MV-4-11 (cell line): ENCODE data around the gene MDH1.
"Not testable (repeated sequence)": the region's sequence is repeated elsewhere in the genome, so short reads cannot be mapped to it uniquely, and the experiment has no call there.

ENCODE experiments used
- DNase-seq: peaks from one replicate; lab custom pipeline; 2025; lab: John Stamatoyannopoulos, UW

MDH1 gene

DNA sequence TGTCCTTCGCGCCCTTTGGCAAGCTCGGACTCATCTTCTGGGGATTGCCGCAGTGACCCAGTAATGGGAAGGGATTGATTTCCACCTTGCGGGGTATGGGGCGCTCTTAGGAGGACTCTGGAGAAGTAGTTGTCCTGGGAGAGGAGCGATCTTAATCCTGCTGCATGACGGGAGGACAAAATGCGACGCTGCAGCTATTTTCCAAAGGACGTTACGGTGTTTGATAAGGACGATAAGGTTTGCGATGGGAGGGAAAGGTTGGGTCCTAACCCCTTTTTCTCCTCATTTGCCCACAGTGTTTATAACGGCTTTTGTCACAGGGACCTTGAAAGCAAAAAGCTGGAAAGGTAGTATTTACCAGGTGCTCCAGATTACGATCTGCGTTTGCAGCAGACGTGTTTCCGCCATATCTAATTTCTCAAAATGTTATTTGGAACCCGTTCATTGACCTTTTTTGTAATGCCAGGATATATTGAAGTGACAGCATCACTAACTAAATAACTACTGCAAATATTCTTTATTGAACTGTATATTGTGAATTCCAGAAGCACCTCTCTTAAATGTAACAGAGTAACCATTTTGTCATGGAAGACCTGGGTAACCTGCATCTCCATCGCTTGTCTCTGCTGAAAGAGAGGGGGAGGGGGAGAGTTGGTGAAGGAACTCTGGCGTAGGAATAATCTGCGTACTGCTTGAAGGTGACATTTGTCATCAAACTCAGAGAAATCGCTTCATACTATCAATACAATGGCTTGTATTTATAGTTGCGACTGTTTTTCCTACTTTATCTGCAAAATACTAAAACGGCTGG, 590 bp downstream of the MDH1 start:
- no peak for DNase-seq

DNA sequence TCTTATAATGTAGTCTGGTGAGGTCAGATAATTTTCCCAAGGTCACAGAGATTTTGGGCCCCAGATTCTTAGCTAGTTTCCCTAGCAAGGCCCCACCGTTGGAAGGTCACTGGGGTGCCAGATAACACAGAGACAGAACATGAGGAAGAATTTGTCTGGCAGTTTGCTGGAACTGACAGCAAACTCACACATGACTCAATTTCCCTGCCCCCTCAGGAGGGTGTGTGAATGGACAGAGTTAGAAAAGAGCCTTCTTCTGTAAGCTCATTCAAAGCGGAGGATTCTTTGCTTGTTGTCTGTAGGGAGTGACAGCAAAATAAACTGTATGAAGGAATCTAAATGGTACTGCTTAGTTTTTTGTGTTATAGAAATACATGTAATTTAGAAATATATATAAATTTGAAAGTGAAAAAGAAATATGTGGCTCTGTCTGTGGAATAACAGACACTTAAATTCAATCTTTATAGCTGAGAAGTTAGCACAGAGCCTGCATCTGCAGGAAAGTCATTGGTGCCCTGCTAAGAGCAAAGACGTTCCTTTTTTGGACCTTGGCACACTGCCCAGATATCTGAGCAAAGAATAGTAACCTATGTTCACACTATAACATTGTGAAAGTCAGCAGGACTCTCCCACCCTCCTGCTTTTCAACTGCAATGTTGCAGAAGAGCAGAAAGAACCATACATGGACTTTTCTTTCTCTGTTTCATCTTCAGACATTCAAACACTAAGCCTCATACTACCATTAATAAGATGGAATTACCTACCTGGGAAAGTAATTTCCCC, 2.1 kb downstream of the MDH1 start:
- DNase-seq = peak; percentile 88

DNA sequence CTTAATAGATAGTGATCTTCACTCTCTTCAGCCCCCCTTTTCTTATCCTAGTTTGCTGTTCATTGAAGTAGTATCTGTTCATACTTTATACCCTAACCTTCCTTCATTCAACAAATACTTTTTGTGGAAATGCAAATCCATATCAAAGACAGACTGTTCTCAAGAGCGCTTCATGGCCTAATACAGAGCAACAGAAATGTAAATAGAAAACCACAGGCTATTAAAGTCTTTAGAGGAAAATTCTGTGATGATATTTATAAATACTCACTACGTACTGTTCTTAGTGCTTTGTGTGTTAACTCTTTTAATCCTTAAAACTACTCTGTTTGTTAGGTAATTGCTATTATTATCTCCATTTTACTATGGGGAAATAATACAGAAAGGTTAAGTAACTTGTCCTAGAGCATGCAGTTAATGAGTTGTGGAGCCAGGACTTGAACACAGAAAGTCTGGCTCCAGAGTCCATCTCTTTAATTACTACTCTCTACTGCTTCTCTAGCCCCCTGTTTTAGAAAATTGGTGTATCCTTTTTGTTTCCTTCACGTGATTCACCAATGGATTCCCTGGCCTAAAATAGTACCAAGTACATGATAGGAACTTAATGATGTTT, 2.9 kb downstream of the MDH1 start:
- peak; percentile 3 for DNase-seq

DNA sequence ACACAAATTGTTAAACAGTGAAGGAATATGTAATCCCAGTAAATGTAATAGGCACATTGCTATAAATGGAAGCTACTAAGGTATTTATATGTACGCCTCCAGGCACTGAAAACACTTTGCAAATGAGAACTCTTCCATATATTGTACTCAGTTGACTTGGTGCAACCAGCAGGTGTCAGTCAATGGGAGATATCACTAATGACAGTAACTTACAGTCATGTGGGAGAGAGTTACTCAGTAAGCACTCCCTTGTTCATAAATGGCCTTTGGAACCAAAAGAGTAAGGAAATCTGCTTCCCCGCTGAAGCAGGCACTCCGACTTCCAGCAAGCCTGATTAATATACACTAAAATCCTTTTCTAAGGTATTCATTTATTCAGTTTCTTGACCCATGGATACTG, 5.9 kb downstream of the MDH1 start:
- no peak for DNase-seq

DNA sequence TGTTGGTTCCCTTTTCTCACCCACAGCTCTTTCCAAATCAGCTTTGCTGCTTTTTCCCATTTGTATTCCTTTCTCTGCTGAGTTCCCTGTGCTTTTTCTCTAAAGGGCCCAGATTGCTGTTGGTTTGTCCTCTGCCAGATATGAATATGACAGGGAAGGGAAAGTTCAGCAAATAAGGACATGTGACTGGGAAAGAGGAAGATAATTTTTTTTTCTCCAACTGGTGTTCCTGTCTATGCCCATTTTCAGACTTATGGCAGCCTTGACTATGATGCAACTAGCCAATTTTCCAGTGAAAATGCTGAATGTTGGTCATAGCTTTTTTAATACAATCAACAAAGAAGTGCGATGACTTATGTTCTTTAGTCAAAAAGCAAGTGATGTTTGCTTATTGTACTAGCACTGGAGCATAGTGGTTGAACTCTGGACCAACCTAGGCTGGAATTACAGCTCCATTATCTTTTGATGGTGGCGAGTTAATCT, 7.7 kb downstream of the MDH1 start:
- DNase-seq = peak; percentile 49

DNA sequence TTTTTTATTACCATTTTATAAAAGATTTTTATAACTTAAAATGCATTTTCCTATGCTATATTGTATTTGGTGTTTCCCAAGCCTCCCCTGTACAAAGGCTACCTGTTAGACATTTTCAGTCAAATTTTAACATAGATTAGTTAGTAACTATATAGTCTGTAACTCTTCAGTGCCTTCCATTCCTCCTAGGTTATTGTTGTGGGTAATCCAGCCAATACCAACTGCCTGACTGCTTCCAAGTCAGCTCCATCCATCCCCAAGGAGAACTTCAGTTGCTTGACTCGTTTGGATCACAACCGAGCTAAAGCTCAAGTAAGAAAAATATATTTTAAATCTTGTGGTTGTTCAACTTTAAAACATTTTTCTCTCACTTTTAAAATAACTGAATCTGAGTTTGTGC, 10.2 kb downstream of the MDH1 start:
- DNase-seq = no peak

DNA sequence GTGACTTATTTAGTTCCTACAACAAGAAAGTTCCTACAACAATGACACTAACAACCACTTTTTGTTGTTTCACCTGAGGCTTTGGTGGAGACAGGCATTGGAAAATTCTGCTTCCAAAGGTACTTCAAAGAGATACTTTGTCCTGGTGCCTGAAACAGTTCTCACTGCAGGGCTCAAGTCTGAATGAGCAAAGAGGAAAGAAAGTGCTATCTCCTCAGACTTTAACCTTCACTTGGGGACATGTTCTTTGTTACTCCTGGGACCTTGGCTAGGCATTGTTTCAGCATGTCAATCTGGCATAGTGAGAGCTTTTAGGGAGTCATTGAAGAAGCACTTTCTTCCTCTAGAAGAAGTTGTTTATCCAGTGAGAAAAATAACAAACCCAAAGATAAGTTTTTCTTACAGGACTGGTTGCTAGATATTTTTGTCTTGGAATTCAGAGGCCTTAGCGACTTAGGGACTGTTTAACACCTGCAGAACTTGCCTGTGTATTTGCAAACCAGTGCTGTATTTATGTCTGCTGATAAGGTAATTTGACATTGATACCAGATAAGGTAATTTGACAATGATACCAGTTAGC, 12.2 kb downstream of the MDH1 start:
- no peak for DNase-seq

DNA sequence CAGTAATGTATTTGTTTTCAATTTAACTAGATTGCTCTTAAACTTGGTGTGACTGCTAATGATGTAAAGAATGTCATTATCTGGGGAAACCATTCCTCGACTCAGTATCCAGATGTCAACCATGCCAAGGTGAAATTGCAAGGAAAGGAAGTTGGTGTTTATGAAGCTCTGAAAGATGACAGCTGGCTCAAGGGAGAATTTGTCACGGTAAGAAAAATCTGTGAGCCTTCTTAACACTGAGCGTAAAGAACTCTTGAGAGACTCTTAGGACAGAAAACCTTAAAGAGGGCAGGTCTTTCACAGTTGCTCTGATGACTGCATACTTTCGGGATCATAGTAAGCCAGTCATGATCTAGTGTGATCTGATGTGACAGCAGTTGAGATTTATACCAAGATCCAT, 15.9 kb downstream of the MDH1 start:
- DNase-seq = no peak

DNA sequence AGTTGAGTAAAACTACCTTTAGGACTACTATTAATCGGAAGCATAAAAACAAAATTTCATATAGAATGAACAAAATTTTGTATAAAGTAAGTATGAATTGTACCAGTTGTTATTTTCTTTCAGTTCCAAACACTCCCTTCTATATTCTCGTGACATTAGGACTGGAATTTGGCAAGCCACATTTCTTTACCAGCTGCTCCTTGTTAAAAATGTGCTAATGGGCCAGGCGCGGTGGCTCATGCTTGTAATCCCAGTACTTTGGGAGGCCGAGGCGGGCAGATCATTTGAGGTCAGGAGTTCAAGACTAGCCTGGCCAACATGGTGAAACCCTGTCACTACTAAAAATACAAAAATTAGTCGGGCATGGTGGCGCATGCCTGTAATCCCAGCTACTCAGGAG, 20.1 kb downstream of the MDH1 start:
- not testable (repeated sequence) for DNase-seq

DNA sequence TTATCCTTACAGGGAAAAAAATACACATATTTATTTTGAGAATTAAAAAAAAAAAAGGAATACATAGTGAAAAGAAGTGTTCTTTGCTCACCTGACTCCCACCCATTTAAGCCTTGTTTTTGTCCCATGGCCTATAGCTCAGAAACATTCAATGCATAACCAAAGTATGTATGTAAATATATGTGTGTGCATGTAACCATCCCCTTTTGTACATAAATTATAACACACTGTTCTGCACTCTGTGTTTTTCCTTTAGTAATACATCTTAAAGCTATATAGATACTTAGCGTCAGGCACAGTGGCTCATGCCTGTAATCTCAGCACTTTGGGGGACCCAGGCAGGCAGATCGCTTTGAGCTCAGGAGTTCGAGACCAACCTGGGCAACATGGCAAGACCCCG, 21.8 kb downstream of the MDH1 start:
- DNase-seq = no peak

DNA sequence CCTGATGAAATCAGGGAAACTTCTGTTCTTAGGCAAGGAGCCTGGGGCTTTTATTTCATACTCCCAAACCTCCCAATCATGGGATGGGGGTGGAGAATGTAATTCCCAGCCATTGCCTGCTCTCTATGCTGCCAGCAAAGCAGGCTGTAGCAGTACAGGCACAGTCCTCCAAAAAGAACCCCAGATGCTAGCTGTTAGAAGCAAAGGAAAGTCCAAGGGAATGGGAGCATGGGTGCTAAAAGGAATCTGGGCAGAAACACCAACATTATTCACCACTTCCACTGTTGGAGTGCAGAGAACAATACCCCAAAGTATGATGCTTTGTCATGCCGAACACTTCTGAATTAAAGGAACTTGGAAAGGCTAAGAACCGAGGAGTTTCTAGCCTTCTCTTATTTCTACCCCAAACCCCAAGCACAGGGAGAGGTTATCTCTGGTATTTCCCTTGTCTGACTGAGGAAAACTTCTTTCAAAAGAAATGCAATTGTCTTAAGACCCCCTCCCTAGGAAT, 24.7 kb downstream of the MDH1 start:
- DNase-seq = no peak

DNA sequence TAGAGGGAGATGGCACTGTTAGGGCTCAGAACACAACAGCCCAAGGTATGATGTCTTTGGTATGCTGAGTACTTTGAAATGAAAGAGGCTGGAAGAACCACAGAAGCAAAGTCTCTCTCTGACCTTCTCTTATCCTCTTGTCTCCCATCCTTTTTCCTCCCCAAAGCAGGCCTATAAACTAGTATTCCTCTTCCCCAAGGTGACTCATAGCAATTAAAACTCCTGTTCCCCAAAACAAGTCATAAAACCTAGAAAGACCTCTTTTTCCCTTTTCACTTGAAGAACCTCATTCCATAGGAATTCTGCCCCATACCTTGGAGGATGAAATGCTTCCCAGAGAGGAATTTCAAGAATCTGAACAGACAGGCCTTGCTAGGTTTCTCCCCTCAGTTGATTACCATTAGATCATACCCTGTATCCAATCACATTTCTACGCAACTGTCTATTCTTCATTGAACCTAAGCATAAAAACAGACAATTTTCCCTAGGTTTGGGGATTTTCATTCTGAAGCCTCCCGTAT, 25.7 kb downstream of the MDH1 start:
- DNase-seq = no peak

DNA sequence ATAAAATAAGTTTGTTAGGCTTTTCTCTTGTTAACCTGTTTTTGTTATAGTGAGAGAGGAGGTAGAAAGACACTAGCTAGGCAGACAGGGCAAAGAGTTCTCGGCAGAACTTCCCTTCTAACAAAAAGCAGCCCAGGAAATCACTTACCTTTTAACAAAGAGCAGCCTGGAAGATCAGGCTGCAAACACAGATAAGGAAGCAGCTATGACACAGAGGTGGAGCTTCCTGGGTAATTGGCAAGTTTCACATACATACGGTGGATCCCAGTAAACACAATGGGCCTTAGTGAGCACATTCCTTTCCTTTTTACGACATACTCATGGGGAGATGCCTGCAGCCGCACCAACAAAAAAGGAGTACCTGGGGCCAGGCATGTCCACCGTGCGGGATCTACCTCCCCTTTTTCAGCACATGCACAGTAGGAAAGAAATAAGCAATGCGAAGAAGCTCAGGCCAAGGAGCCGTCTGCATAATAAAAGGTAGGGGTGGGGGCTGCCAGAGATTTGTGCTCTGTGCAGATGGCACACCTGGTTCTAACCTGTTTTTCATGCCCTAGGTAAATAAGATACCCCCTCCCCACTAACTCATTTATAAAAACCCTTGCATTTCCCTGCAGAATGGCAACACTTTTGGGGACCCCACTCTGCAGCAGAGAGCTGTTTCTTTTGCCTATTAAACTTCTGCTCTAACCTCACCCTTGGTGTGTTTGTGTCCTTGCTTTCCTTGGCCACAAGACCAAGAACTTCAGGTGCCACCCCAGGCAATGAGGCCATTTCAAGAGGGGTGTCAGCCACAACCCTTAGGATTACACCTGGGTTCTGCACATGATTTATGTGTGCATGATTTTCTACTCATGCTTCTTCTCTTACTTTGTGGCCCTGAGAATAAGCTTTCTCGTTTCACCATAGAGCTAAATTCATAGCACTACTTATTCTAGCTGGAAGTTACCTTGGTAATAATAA, 26.5 kb downstream of the MDH1 start:
- no peak for DNase-seq

DNA sequence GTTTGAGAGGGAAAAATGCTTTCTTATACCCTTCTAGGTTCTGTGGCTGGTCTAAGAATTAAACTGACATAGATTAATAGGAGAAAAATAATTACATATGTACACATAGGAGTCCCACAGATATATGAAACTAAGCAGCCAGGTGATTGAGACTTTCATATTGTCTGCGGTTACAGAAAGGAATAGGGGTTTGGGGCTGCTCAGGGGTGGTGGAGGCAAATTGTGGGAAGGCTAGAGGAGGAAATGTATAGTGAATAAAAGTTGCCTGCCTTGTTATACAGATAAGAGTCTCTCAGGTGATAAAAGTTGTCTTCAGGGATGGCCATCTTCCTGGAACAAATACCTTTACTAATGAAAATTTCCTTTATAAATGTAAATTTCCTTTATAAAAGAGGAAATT, 28.6 kb downstream of the MDH1 start:
- DNase-seq = no peak

DNA sequence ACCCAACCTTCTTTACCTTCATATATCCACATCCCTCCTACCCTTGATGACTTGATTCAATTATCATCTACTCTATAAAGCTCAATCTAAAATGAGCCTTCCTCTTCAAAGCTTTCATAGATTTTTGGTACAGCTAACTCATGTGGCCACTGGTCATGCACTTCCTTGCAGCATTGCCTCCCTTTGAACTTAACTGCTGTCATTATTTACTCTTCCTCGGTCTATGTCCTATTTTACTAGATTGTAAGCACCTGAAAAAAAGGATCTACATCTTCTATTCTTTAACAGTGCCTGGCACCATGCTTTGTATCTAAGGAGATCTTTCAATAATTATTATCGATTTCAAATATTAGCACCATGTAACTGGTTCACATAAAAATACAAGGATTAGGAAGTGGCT, 30.6 kb downstream of the MDH1 start:
- DNase-seq = no peak

DNA sequence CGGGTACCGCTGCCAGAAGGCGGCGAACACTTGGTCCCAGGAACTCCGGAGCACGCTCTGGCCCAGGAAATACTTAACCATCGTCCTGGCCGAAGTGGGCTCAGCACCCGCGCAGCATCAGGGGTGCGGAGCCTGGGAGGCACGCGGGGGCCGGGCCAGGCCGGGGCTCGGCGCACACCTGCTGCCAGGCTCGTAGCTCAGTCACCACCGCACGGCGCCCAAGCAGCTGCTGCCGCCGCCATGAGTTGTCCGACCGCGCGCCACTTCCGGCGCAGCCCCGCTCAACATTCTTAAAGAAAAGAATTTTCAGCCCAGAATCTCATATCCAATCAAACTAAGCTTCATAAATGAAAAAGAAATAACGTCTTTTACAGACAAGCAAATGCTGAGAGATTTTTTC, 34.0 kb downstream of the MDH1 start:
- DNase-seq = no peak

DNA sequence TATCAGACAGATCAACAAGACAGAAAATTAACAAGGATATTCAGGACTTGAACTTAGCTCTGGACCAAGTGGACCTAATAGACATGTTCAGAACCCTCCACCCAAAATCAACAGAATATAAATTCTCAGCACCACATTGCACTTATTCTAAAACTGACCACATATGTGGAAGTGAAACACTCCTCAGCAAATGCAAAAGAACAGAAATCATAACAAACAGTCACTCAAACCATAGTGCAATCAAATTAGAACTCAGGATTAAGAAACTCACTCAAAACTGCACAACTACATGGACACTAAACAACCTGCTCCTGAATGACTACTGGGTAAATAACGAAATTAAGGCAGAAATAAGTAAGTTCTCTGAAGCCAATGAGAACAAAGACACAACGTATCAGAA, 35.0 kb downstream of the MDH1 start:
- DNase-seq = peak; percentile 62

DNA sequence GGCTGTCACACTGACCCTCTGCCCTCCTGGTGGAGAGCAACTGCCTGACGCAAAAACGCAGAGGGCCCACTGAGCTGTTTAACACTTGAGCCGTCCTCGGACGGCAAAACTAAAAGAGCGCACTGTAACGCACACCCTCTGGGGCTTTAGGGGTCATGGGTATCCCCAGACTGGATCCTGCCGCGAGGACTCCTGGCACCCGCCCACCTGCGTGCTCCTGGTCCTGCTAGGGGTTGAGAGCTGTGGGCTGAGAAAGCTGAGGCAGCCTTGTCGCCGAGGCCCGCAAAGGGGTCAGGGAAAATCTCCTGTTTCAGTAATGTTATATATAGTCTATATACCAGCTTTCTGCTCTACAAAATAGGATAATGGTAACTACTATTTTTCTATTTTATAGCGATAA, 39.1 kb downstream of the MDH1 start:
- DNase-seq = no peak

DNA sequence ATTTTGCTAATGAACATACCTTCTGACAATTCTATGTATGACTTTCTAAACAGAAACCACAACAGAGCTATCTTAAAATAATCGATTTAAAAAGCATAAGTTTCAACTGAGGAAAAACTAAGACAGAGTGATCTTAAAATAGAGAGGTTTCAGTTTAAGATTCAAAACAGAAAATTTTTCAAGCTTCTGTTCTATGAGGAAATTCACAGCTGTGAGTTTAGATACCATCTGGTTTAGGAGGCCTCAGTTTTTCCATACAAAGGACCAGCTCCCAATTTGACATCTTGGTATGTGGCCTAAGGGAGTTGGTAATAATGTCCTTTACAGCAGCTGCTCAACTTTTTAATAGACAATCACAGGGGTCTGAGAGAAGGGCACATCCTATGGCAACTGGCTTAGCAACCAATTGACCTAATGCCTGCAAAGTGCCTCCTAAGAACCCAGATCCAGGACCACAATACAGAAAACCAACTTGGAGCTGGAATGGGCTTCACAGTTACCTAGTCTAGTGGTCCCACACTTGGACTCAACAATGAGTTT, 39.7 kb downstream of the MDH1 start:
- DNase-seq = no peak

DNA sequence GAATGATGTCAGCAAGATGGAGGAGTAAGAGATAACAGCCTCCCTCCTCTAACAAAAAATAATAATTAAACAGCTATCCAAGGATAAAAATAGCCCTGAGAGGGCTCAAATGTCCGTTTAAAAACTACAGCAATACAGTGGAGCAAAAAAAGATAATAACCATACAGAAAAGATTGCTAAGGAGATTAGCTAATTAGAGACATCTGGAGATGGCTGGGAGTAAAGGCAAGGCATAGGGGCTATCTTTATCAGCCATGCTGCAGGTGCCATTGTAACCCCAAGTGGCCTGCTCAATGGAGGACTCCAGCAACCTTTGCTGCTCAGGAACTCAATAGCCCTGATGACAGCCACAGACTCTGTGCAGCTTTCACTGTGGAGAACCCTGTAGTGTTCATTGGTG, 42.7 kb downstream of the MDH1 start:
- no peak for DNase-seq

DNA sequence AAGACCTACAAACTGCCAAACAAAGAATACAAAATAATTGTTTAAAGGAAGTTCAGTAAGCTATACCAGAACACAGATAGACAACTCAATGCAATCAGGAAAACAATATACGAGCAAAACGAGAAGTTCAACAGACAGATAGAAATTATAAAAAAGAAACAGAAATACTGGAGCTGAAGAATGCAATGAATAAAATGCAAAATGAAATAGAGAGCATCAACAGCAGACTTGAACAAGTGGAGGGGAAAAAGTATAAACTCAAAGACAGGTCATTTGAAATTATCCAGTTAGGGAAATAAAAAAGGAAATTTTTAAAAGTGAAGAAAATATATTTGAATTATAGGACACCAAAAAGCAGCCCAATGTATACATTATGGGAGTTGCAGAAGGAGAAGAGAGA, 43.6 kb downstream of the MDH1 start:
- no peak for DNase-seq
